Heart right ventricle (tissue), 16 donors: ENCODE measurements around the gene SPEM3. TPM values are rescaled to one million over a fixed set of nuclear protein-coding genes. Genes with fewer than 3 reads are reported as not detected.
"Not testable (repeated sequence)": the region's sequence is repeated elsewhere in the genome, so short reads cannot be mapped to it uniquely, and the experiment has no call there.

ENCODE experiments used
- ATAC-seq, 8 donors: fragments of 200-7000 bp; cut with Tn5 transposase; one replicate each; pipeline ENCODE4 v1.9.1; 2020; ENCODE audit warnings: mild to moderate bottlenecking in 8 of 8, moderate library complexity in 8 of 8, moderate number of reproducible peaks in 1 of 8
- DNase-seq, 2 donors: peaks; one replicate each; pipeline ENCODE4 v3.0.0-alpha.2; 2020
- H3K27ac ChIP-seq, 10 donors: fragments of 200-600 bp; sonication (generic) in 2 of 10; one replicate each; pipeline versions ENCODE4 v1.5.0 to v1.8.0; 2020 to 2022; ENCODE audit warnings: mild to moderate bottlenecking in 3 of 10
- H3K27me3 ChIP-seq, 7 donors: fragments of 200-600 bp; one replicate each; pipeline ENCODE4 v1.8.0; 2021 to 2022; ENCODE audit warnings: mild to moderate bottlenecking in 2 of 7
- H3K36me3 ChIP-seq, 9 donors: fragments of 200-600 bp; sonication (generic) in 1 of 9; one replicate each; pipeline versions ENCODE4 v1.5.0 to v1.8.0; 2020 to 2022; ENCODE audit warnings: mild to moderate bottlenecking in 2 of 9
- H3K4me1 ChIP-seq, 9 donors: fragments of 200-600 bp; sonication (generic) in 1 of 9; one replicate each; pipeline versions ENCODE4 v1.5.0 to v1.8.0; 2020 to 2022; ENCODE audit warnings: mild to moderate bottlenecking in 4 of 9
- H3K4me3 ChIP-seq, 10 donors: fragments of 200-600 bp; sonication (generic) in 2 of 10; one replicate each; pipeline versions ENCODE4 v1.5.0 to v1.8.0; 2020 to 2022; ENCODE audit warnings: mild to moderate bottlenecking in 7 of 10, moderate library complexity in 2 of 10
- H3K9me3 ChIP-seq, 11 donors: fragments of 200-600 bp in 10 of 11; sonication (generic) in 2 of 11; one replicate each; pipeline versions ENCODE4 v1.5.0 to v1.8.0; 2013 to 2022; ENCODE audit warnings: mild to moderate bottlenecking in 2 of 11, control low read depth in 1 of 11, moderate library complexity in 1 of 11
- CTCF ChIP-seq, 9 donors: fragments of 200-600 bp; sonication (generic) in 2 of 9; IDR thresholded peaks; one replicate each; pipeline versions ENCODE4 v1.5.0 to v1.8.0; 2021 to 2022; ENCODE audit warnings: antibody characterized with exemption in 9 of 9, mild to moderate bottlenecking in 5 of 9, moderate library complexity in 1 of 9
- WGBS, 2 donors: extraction: QIAGEN DNeasy Blood & Tissue Kit; methylation state at CpG; one replicate each; pipeline ENCODE4 v1.1.7; 2013; ENCODE audit warnings: inconsistent platforms in 1 of 2; 5-methylcytosine and 5-hydroxymethylcytosine counted together
- intact Hi-C, 10 donors: fragments of 100-400 bp; cut with DNase I; formaldehyde crosslinking; loops; one replicate each; pipeline versions ENCODE4 v1.11.1 to v1.14.2; 2022
- polyA plus RNA-seq, 2 donors: library from polyadenylated mRNA; stranded (reverse); fragments of 200-250 nt; gene quantifications; one replicate each; pipeline ENCODE4 v1.2.3, GENCODE V29; 2013
- total RNA-seq, 10 donors: library from RNA; stranded (reverse); fragmentation: NEBNext Ultra II Directional in 3 of 10; extraction: Animal tissue kit (Norgen Biotek cat#: 25700) in 3 of 10; gene quantifications; one replicate each; pipeline versions ENCODE4 v1.2.1 to v1.2.4, GENCODE V29; 2021 to 2023
- donor health status: Arrhythmogenic right ventricular cardiomyopathy.
- donor health status: ischemic (EF 13 %, LVEDD 7.1; RV severe dilation, severe dysfunction).
- donor health status: healthy with polysubstance abuse.
- donor health status: DM: no; HTN: yes; CAD: no.
- donor health status: DM: no; HTN: no; CAD: no.
- donor health status: ischemic (EF 25% LVEDD 6.9; RV normal size, moderate dysfunction).
- donor health status: ischemic (EF 25% LVEDD 5.7; RV mildly dilated, moderate dysfunction).
- donor health status: healthy.
- donor health status: DM: yes; HTN: yes; CAD: no.
- donor health status: Ischemic cardiomyopathy.
- donor health status: ischemic (EF 35%, LVEDD 5.7; RV mildly dilated, moderate dysfunction).
- donor health status: nonischemic (EF 11% LVEDD 7.7; RV severe dilation, severe dysfunction).
- donor health status: DM: yes; HTN: yes; CAD: no.
- donor health status: PGD.
- donor health status: ischemic (EF 29% LVEDD 5.4; RV normal size, mild dysfunction).
- donor health status: nonischemic (EF 23%, LVEDD 6.1; RV moderate dilation, normal function).

SPEM3 gene
- total and polyA plus RNA-seq, 12 donors, result not detected

GRCh38 chr17:7468290-7468689, 39.6 kb downstream of the SPEM3 start:
- intact Hi-C loops, result loop anchor here in 1 of 10 donors (1.0 kb wide), 1 partner anchor 10 kb away; no protein-coding TSS in a partner anchor
- no peaks in the 10 kb centered on the region for H3K9me3 ChIP-seq
- no peak overlapping the region for H3K4me3 ChIP-seq
- H3K27ac ChIP-seq, result peak overlapping the region in 7 of 10 donors; percentile 75 to 88 (median 81)
- peaks cover 0 to 44% (median 4%) of the 10 kb centered on the region in 9 donors for H3K36me3 ChIP-seq
- no peaks in the 10 kb centered on the region for H3K27me3 ChIP-seq
- no peak for DNase-seq
- ATAC-seq, result no peak
- WGBS, 2 donors, result 88 to 95% methylated on average over 11 of the region's 11 CpGs
- no peak for TF ChIP-seq CTCF (IDR thresholded peaks at IDR 0.05)
- H3K4me1 ChIP-seq, result peaks cover 14 to 68% (median 51%) of the 10 kb centered on the region in 9 donors

- Histone ChIP-seq H3K36me3 (peaks cover 0 to 38% (median 0%) of the 10 kb centered on the region in 9 donors), H3K4me3 (no peak overlapping the region), H3K9me3 (no peaks in the 10 kb centered on the region), H3K27ac (peak overlapping the region in 2 of 10 donors; percentile 10 to 82), H3K27me3 (no peaks in the 10 kb centered on the region), H3K4me1 (peaks cover 14 to 73% (median 51%) of the 10 kb centered on the region in 9 donors)
- no peak for TF ChIP-seq CTCF (IDR thresholded peaks at IDR 0.05)
- ATAC-seq, result no peak
- intact Hi-C loops, result loop anchor here in 1 of 10 donors (1.0 kb wide), 1 partner anchor 9 kb away; no protein-coding TSS in a partner anchor
- WGBS, 2 donors, result 77 to 85% methylated on average over 12 of the region's 12 CpGs
- no peak for DNase-seq
These were observed 40.2 kb downstream of the SPEM3 start for GRCh38 chr17:7468804-7469389.

GRCh38 chr17:7469843-7470242, 41.2 kb downstream of the SPEM3 start:
- WGBS, 2 donors, result 92 to 93% methylated on average over 12 of the region's 12 CpGs
- H3K27ac ChIP-seq, result peak overlapping the region in 3 of 10 donors; percentile 0 to 82 (median 13)

DNA sequence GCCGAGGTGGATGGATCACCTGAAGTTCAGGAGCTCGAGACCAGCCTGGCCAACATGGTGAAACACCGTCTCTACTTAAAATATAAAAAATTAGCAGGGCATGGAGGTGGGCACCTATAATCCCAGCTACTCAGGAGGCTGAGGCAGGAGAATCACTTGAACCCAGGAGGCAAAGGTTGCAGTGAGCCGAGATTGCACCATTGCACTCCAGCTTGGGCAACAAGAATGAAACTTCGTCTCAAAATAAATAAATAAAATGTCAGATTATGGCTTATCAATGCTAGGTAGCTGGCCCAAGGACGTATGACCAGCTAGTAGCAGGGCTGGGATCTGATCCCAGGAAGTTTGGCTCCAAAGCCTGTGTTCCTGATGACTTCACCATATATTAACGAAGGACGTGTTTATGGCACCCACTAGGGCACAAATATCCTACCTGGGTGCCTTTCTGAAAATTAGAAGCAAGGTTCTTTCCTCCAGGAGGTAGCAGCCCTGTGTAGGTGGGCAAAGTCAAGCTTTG, 41.9 kb downstream of the SPEM3 start:
- H3K27me3 ChIP-seq, ATAC-seq, DNase-seq, intact Hi-C loops, H3K4me3 ChIP-seq, H3K9me3 ChIP-seq: not testable (repeated sequence)
- peaks cover 0 to 35% (median 0%) of the 10 kb centered on the region in 9 donors for H3K36me3 ChIP-seq
- WGBS, 2 donors, result 67 to 70% methylated on average over 8 of the region's 8 CpGs
- H3K27ac ChIP-seq, result peak overlapping the region in 4 of 10 donors; percentile 8 to 63 (median 45)
- H3K4me1 ChIP-seq, result peaks cover 18 to 89% (median 64%) of the 10 kb centered on the region in 9 donors

More at GRCh38 chr17:7469843-7470242, 41.2 kb downstream of the SPEM3 start:
- Histone ChIP-seq H3K4me1 (peaks cover 14 to 83% (median 60%) of the 10 kb centered on the region in 9 donors), H3K36me3 (peaks cover 0 to 36% (median 0%) of the 10 kb centered on the region in 9 donors)
- ATAC-seq, intact Hi-C loops, H3K4me3 ChIP-seq, H3K27me3 ChIP-seq, H3K9me3 ChIP-seq, DNase-seq: not testable (repeated sequence)

DNA sequence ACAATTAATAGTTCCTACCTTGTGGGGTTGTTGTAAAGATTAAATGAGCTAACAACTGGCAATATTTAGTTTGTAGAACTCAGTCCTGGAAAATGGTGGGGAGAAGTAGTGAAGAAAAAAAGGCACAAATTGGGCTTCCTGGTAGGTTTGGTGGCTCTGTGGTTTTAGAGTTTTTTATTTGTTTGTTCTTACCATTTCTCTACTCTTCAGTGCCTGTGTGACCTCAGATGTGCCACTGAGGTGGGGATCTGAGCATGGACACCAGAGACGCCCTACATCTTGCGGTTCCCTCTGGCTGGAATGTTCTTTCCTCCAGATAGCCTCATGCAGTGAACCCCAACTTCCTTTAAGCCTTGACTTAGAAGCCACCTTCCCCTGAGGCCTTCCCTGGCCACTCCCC, 43.1 kb downstream of the SPEM3 start:
- WGBS, 2 donors, result 83 to 84% methylated on average over 2 of the region's 2 CpGs

DNA sequence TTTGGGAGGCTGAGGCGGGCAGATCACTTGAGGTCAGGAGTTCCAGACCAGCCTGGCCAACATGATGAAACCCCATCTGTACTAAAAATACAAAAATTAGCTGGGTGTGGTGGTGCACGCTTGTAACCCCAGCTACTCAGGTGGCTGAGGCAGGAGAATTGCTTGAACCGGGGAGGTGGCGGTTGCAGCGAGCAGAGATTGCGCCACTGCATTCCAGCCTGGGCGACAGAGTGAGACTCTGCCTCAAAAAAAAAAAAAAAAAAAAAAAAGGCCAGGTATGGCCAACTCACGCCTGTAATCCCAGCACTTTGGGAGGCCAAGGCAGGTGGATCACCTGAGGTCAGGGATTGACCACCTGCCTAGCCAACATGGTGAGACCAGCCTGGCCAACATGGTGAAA, 46.1 kb downstream of the SPEM3 start:
- H3K4me3 ChIP-seq, ATAC-seq, DNase-seq, H3K9me3 ChIP-seq, H3K27me3 ChIP-seq: not testable (repeated sequence)
- intact Hi-C loops, result loop anchor here in 6 of 10 donors (5.0 kb wide), 4 partner anchors 32 to 213 kb away; partner anchors contain the start of genes FGF11 (in 3 of the 6), TMEM102 (in 3 of the 6), KCTD11 (in 1 of the 6) and TP53 (in 1 of the 6)
- H3K4me1 ChIP-seq, result peaks cover 31 to 84% (median 61%) of the 10 kb centered on the region in 9 donors
- WGBS, 2 donors, result 88 to 95% methylated on average over 8 of the region's 8 CpGs
- H3K27ac ChIP-seq, result peak overlapping the region in 8 of 10 donors; percentile 18 to 100 (median 100)
- peaks cover 0 to 12% (median 0%) of the 10 kb centered on the region in 9 donors for H3K36me3 ChIP-seq

More for the DNA sequence above, 43.1 kb downstream of the SPEM3 start:
- TF ChIP-seq CTCF (IDR thresholded peaks at IDR 0.05), result no peak
- H3K27me3 ChIP-seq, result no peaks in the 10 kb centered on the region
- peak overlapping the region in 4 of 10 donors; percentile 2 to 63 (median 40) for H3K27ac ChIP-seq
- H3K9me3 ChIP-seq, result no peaks in the 10 kb centered on the region
- ATAC-seq (no peak), DNase-seq (no peak)
- H3K4me1 ChIP-seq, result peaks cover 23 to 91% (median 65%) of the 10 kb centered on the region in 9 donors
- intact Hi-C loops, result no loop called here
- H3K4me3 ChIP-seq, result no peak overlapping the region
- peaks cover 0 to 22% (median 0%) of the 10 kb centered on the region in 9 donors for H3K36me3 ChIP-seq
